SK-N-SH (cell line): ENCODE results near the gene ELOVL2. TPM values are rescaled to one million over a fixed set of nuclear protein-coding genes. Genes with fewer than 3 reads are reported as not detected.

Experiments
- CTCF ChIA-PET: fragments of 300-600, 350-600 bp; formaldehyde crosslinking; extraction: SDS; loops from one replicate; lab custom pipeline; 2021; lab: Yijun Ruan, JAX
- POLR2A ChIA-PET: fragments of 350-600 bp; sonication (Branson Sonifier 250); formaldehyde crosslinking; extraction: SDS; loops from one replicate; lab custom pipeline; 2020; ENCODE audit warnings: antibody characterized with exemption, inconsistent platforms; lab: Yijun Ruan, JAX
- DNase-seq: peaks from one replicate; pipeline ENCODE4 v3.0.0; 2012
- H2AFZ ChIP-seq: fragments of 200-600 bp; sonication (generic); 2 replicates; pipeline ENCODE4 v1.8.1; 2016; ENCODE audit warnings: antibody characterized with exemption, mild to moderate bottlenecking, low read depth
- H3F3A ChIP-seq: fragments of 200-600 bp; sonication (generic); replicated peaks from 2 replicates; pipeline ENCODE3; 2016; ENCODE audit warnings: antibody characterized with exemption, mild to moderate bottlenecking; ENCODE audit not compliant: insufficient read depth
- H3K27ac ChIP-seq, 2 experiments: fragments of 200-500 bp in 1 of 2; fragments of 200-600 bp in 1 of 2; sonication (Bioruptor generic) in 1 of 2; sonication (generic), shearing (Covaris generic) in 1 of 2; 2 replicates each; pipeline versions ENCODE4 v1.5.1 to v1.6.1; 2014 to 2016; ENCODE audit warnings: low read depth in 2 of 2, inconsistent platforms in 1 of 2, low read length in 1 of 2, mild to moderate bottlenecking in 1 of 2, mixed read lengths in 1 of 2
- H3K27me3 ChIP-seq: fragments of 200-600 bp; sonication (generic), shearing (Covaris generic); 2 replicates; pipeline ENCODE4 v1.6.1; 2016; ENCODE audit warnings: mixed run types; ENCODE audit not compliant: insufficient read depth
- H3K36me3 ChIP-seq, 2 experiments: fragments of 200-500 bp in 1 of 2; fragments of 200-600 bp in 1 of 2; sonication (Bioruptor generic) in 1 of 2; sonication (generic) in 1 of 2; replicated peaks in 1 of 2; 2 replicates each; pipeline versions ENCODE3 to v1.5.1; 2014 to 2016; ENCODE audit warnings: low read length in 1 of 2, mild to moderate bottlenecking in 1 of 2; ENCODE audit not compliant: insufficient read depth in 2 of 2, control insufficient read depth in 1 of 2
- H3K4me1 ChIP-seq, 2 experiments: fragments of 200-500 bp in 1 of 2; fragments of 200-600 bp in 1 of 2; sonication (Bioruptor generic) in 1 of 2; sonication (generic), shearing (Covaris generic) in 1 of 2; 2 replicates each; pipeline versions ENCODE4 v1.5.1 to v1.6.1; 2014 to 2016; ENCODE audit warnings: low read depth in 1 of 2, low read length in 1 of 2, mixed run types in 1 of 2; ENCODE audit not compliant: insufficient read depth in 2 of 2, control insufficient read depth in 1 of 2
- H3K4me2 ChIP-seq: fragments of 200-600 bp; sonication (generic), shearing (Covaris generic); 2 replicates; pipeline ENCODE4 v1.6.1; 2017; ENCODE audit warnings: mixed run types
- H3K4me3 ChIP-seq, 2 experiments: fragments of 200-500 bp in 1 of 2; fragments of 200-600 bp in 1 of 2; sonication (Bioruptor generic) in 1 of 2; sonication (generic), shearing (Covaris generic) in 1 of 2; 2 replicates each; pipeline versions ENCODE4 v1.5.1 to v1.8.1; 2014 to 2016; ENCODE audit warnings: low read depth in 2 of 2, inconsistent platforms in 1 of 2, low read length in 1 of 2, mild to moderate bottlenecking in 1 of 2, mixed read lengths in 1 of 2, moderate library complexity in 1 of 2
- H3K79me2 ChIP-seq: fragments of 200-600 bp; sonication (generic); 2 replicates; pipeline ENCODE4 v1.8.1; 2017; ENCODE audit warnings: mild to moderate bottlenecking; ENCODE audit not compliant: insufficient read depth
- H3K9ac ChIP-seq: fragments of 200-600 bp; sonication (generic); 2 replicates; pipeline ENCODE4 v1.6.1; 2017; ENCODE audit warnings: mixed run types
- H3K9me2 ChIP-seq: fragments of 200-600 bp; sonication (generic); 2 replicates; pipeline ENCODE4 v1.6.1; 2017; ENCODE audit warnings: mixed run types
- H3K9me3 ChIP-seq: fragments of 200-600 bp; sonication (generic); 2 replicates; pipeline ENCODE4 v1.6.1; 2017; ENCODE audit warnings: mixed run types, mild to moderate bottlenecking, moderate library complexity
- H4K20me1 ChIP-seq: fragments of 200-600 bp; sonication (generic); 2 replicates; pipeline ENCODE4 v1.6.1; 2017; ENCODE audit warnings: mild to moderate bottlenecking, mixed run types; ENCODE audit not compliant: insufficient read depth
- ELF1 ChIP-seq: IDR thresholded peaks from 2 replicates; pipeline ENCODE4 v1.4.0; 2012
- EZH2phosphoT487 ChIP-seq: fragments of 200-600 bp; sonication (generic); IDR thresholded peaks from 2 replicates; pipeline ENCODE4 v1.6.1; 2017; ENCODE audit warnings: low read depth, mixed run types, mild to moderate bottlenecking, antibody characterized with exemption, moderate library complexity, borderline replicate concordance
- FOXM1 ChIP-seq: IDR thresholded peaks from 2 replicates; pipeline ENCODE4 v1.4.0; 2012; ENCODE audit warnings: low read depth, mild to moderate bottlenecking
- GABPA ChIP-seq: IDR thresholded peaks from 2 replicates; pipeline ENCODE4 v1.4.0; 2012; ENCODE audit warnings: low read depth, mild to moderate bottlenecking
- IRF3 ChIP-seq: fragments of 150-350 bp; IDR thresholded peaks from 2 replicates; pipeline ENCODE4 v1.6.1; 2016; ENCODE audit warnings: mild to moderate bottlenecking, low read depth, low read length
- NRF1 ChIP-seq: IDR thresholded peaks from 2 replicates; pipeline ENCODE4 v1.6.1; 2012; ENCODE audit warnings: low read depth, mild to moderate bottlenecking, low read length
- PBX3 ChIP-seq: IDR thresholded peaks from 2 replicates; pipeline ENCODE4; 2012
- RAD21 ChIP-seq: IDR thresholded peaks from 2 replicates; pipeline ENCODE4 v1.6.1; 2012; ENCODE audit warnings: mild to moderate bottlenecking, low read length
- RCOR1 ChIP-seq: fragments of 150-350 bp; IDR thresholded peaks from 2 replicates; pipeline ENCODE4 v1.6.1; 2017; ENCODE audit warnings: antibody characterized with exemption, low read length
- REST ChIP-seq: IDR thresholded peaks from 2 replicates; pipeline ENCODE4 v1.6.1; 2012; ENCODE audit warnings: mild to moderate bottlenecking, low read depth, low read length, moderate library complexity
- RXRA ChIP-seq: IDR thresholded peaks from 2 replicates; pipeline ENCODE4 v1.4.0; 2012; ENCODE audit warnings: low read depth, mild to moderate bottlenecking, borderline replicate concordance
- SIN3A ChIP-seq: IDR thresholded peaks from 2 replicates; pipeline ENCODE4 v1.6.1; 2012; ENCODE audit warnings: low read depth, mild to moderate bottlenecking, low read length, moderate library complexity, borderline replicate concordance
- SMC3 ChIP-seq: IDR thresholded peaks from 2 replicates; pipeline ENCODE4 v1.6.1; 2012; ENCODE audit warnings: low read depth, low read length, improper control_type of control experiment
- TAF1 ChIP-seq: IDR thresholded peaks from 2 replicates; pipeline ENCODE4 v1.6.1; 2012; ENCODE audit warnings: low read depth, mild to moderate bottlenecking, low read length, moderate library complexity, borderline replicate concordance
- TEAD4 ChIP-seq: IDR thresholded peaks from 2 replicates; pipeline ENCODE4 v1.4.0; 2012; ENCODE audit warnings: mild to moderate bottlenecking, borderline replicate concordance; ENCODE audit not compliant: insufficient read depth
- USF1 ChIP-seq: IDR thresholded peaks from 2 replicates; pipeline ENCODE4 v1.4.0; 2012; ENCODE audit warnings: low read depth, borderline replicate concordance
- USF2 ChIP-seq: fragments of 150-350 bp; IDR thresholded peaks from 2 replicates; pipeline ENCODE4 v1.6.1; 2017; ENCODE audit warnings: antibody characterized with exemption, low read length, low read depth, borderline replicate concordance
- YY1 ChIP-seq: IDR thresholded peaks from 2 replicates; pipeline ENCODE4 v1.4.0; 2012; ENCODE audit warnings: low read depth, mild to moderate bottlenecking
- WGBS: methylation state at CpG from one replicate; pipeline ENCODE4 v1.1.6; 2017; ENCODE audit warnings: low lambda C conversion rate; 5-methylcytosine and 5-hydroxymethylcytosine counted together
- polyA plus RNA-seq, 3 experiments: library from polyadenylated mRNA; depleted of rRNA; stranded (reverse); fragments of >200 nt; gene quantifications; 2 replicates each; pipeline ENCODE4 v1.2.3, GENCODE V29; 2012

Gene ELOVL2
- polyA plus RNA-seq, 1 of the 3 experiments (the other 2 are of a cell fraction), result 0.39 TPM

- ChIA-PET CTCF (interaction anchor here (0.7 to 2.0 kb wide), 3 partner anchors 18 to 111 kb away, joined by 3 to 8 read pairs (median 6); partner anchors contain the start of gene ELOVL2), POLR2A (no interaction called here)
- Histone ChIP-seq H3K27me3 (no peaks in the 10 kb centered on the region), H2AFZ (no peak overlapping the region), H3K79me2 (no peaks in the 10 kb centered on the region), H3K9me2 (no peaks in the 10 kb centered on the region), H3K4me2 (no peak overlapping the region), H4K20me1 (no peaks in the 10 kb centered on the region), H3K36me3 (no peaks in the 10 kb centered on the region), H3F3A (no peaks in the 10 kb centered on the region), H3K9me3 (no peaks in the 10 kb centered on the region), H3K4me3 (no peak overlapping the region), H3K4me1 (no peaks in the 10 kb centered on the region), H3K9ac (no peak overlapping the region), H3K27ac (no peak overlapping the region)
- no peak for TF ChIP-seq YY1
- no peak for TF ChIP-seq NRF1
- TF ChIP-seq RCOR1, result no peak
- TF ChIP-seq USF1, result no peak
- no peak for TF ChIP-seq PBX3
- no peak for TF ChIP-seq SMC3
- TF ChIP-seq GABPA, result no peak
- TF ChIP-seq ELF1, result no peak
- TF ChIP-seq REST, result no peak
- TF ChIP-seq SIN3A, result no peak
- no peak for TF ChIP-seq IRF3
- TF ChIP-seq EZH2phosphoT487, result no peak
- no peak for TF ChIP-seq RXRA
- TF ChIP-seq TAF1, result no peak
- TF ChIP-seq USF2, result no peak
- no peak for TF ChIP-seq FOXM1
- no peak for TF ChIP-seq TEAD4
- no peak for TF ChIP-seq RAD21
- DNase-seq, result no peak
- WGBS, result 72% methylated on average over 4 of the region's 4 CpGs
Observed at GRCh38 chr6:11062083-11062482, 18.0 kb upstream of the ELOVL2 start.
